Inflammatory macrophage treated with lipopolysaccharide for 4 hours (primary cell): ENCODE data around the gene CLK4.

Experiments used
- DNase-seq: peaks from one replicate; pipeline ENCODE4 v3.0.0-alpha.2; 2020

Gene CLK4

GRCh38 chr5:178632285-178632684 lies 5.4 kb upstream of the CLK4 start:
- no peak for DNase-seq

- DNase-seq: no peak
Observed at GRCh38 chr5:178630951-178631350, 4.1 kb upstream of the CLK4 start.

- no peak for DNase-seq
Observed at GRCh38 chr5:178630475-178630930, 3.7 kb upstream of the CLK4 start.

GRCh38 chr5:178627259-178627598 lies 379 bp upstream of the CLK4 start:
- DNase-seq: no peak

GRCh38 chr5:178625679-178626483 lies 969 bp downstream of the CLK4 start:
- DNase-seq: peak; percentile 29

- DNase-seq: no peak
Observed at GRCh38 chr5:178624631-178625546, 2.0 kb downstream of the CLK4 start.

- no peak for DNase-seq
Observed at GRCh38 chr5:178622679-178623247, 4.1 kb downstream of the CLK4 start.

- DNase-seq: no peak
Observed at GRCh38 chr5:178619390-178619789, 7.5 kb downstream of the CLK4 start.

GRCh38 chr5:178612299-178612698 lies 14.6 kb downstream of the CLK4 start:
- no peak for DNase-seq

GRCh38 chr5:178606269-178606668 lies 20.6 kb downstream of the CLK4 start:
- DNase-seq: no peak

GRCh38 chr5:178605788-178606187 lies 21.1 kb downstream of the CLK4 start:
- DNase-seq: no peak

- no peak for DNase-seq
Observed at GRCh38 chr5:178602752-178603151, 24.1 kb downstream of the CLK4 start.

- no peak for DNase-seq
Observed at GRCh38 chr5:178595750-178596149, 31.1 kb downstream of the CLK4 start.

- no peak for DNase-seq
Observed at GRCh38 chr5:178595150-178595549, 31.7 kb downstream of the CLK4 start.

- DNase-seq: no peak
Observed at GRCh38 chr5:178590924-178591423, 35.9 kb downstream of the CLK4 start.

- DNase-seq: peak; percentile 52
Observed at GRCh38 chr5:178590141-178590923, 36.5 kb downstream of the CLK4 start, which contains the start of gene COL23A1. COL23A1 (minus strand) TSS chr5:178590393.

GRCh38 chr5:178589180-178590140 lies 37.4 kb downstream of the CLK4 start:
- peak; percentile 40 for DNase-seq

- DNase-seq: no peak
Observed at GRCh38 chr5:178588769-178589168, 38.1 kb downstream of the CLK4 start.

- peak; percentile 4 for DNase-seq
Observed at GRCh38 chr5:178587763-178588611, 38.9 kb downstream of the CLK4 start.

- DNase-seq: no peak
Observed at GRCh38 chr5:178586396-178586795, 40.5 kb downstream of the CLK4 start.
